Activated naive CD8-positive, alpha-beta T cell (primary cell): ENCODE data around the gene TRIM62.
A peak's percentile ranks its signal among the peaks of the same experiment; 100 is the strongest.

Experiments
- H3K27ac Mint-ChIP-seq: one replicate; pipeline ENCODE4 v1.8.0; 2021; ENCODE audit warnings: mixed read lengths
- H3K27me3 Mint-ChIP-seq: one replicate; pipeline ENCODE4 v1.8.0; 2021; ENCODE audit warnings: mixed read lengths
- H3K36me3 Mint-ChIP-seq: one replicate; pipeline ENCODE4 v1.8.0; 2021; ENCODE audit warnings: mixed read lengths
- H3K4me1 Mint-ChIP-seq: one replicate; pipeline ENCODE4 v1.8.0; 2021; ENCODE audit warnings: low read depth, mixed read lengths
- H3K4me3 Mint-ChIP-seq: one replicate; pipeline ENCODE4 v1.8.0; 2021; ENCODE audit warnings: mild to moderate bottlenecking, mixed read lengths
- H3K9me3 Mint-ChIP-seq: one replicate; pipeline ENCODE4 v1.8.0; 2021; ENCODE audit warnings: low read depth, mixed read lengths

TRIM62 gene

DNA sequence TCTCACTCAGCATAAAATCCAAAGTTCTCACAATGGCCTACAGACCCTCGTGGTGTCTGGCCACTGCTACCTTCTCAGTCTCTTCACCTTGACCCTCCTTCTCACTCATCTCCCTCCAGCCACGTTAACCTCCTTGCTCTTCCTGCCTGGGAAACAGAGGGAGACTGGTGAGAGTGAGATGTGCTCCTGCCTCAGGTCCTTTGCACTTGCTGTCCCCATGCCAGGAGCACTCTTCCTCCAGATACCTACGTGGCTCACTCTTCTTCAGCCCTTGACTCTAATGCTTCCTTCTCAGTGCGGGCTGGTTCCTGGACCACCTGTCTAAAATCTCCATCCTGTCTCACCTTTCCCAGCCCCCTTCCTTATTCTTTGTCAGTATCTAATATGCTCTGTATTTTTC lies 24.7 kb downstream of the TRIM62 start:
- H3K9me3 Mint-ChIP-seq: no peaks in the 10 kb centered on the region
- no peak overlapping the region for H3K4me3 Mint-ChIP-seq
- no peaks in the 10 kb centered on the region for H3K4me1 Mint-ChIP-seq
- H3K27ac Mint-ChIP-seq: no peak overlapping the region
- H3K27me3 Mint-ChIP-seq: no peaks in the 10 kb centered on the region
- H3K36me3 Mint-ChIP-seq: peaks cover 5% of the 10 kb centered on the region

DNA sequence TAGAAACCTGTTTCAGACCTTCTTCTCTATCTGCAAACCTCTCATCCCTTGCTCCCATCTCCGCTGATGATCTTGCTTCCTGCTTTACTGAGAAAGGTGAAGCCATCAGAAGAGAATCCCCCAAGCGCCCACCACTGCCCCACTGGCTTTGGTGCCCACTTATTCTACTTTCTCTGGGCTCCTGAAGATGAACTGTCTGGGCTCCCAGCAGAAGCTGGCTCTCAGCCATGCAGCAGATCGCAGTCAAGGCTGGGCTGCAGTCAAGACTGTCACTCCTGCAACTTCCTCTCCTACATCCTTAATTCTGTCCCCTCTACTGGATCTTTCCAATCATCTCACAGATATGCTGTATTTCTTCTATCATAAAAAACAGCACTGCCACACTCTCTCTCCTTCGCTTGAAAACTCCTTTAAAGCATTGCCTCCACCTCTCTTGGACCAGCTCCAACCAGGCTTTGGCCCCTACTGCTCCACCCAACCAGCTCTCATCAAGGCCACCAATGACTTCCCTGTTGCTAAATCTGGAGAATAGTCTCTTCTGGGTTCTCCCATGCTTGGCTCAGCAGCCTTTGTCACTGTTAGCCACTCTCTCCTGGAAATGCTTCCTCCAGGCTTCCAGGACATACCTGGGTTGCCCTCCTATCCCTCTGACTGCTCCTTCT lies 25.8 kb downstream of the TRIM62 start:
- H3K36me3 Mint-ChIP-seq: peaks cover 5% of the 10 kb centered on the region
- H3K27me3 Mint-ChIP-seq: no peaks in the 10 kb centered on the region
- H3K27ac Mint-ChIP-seq: no peak overlapping the region
- no peaks in the 10 kb centered on the region for H3K9me3 Mint-ChIP-seq
- no peak overlapping the region for H3K4me3 Mint-ChIP-seq
- H3K4me1 Mint-ChIP-seq: no peaks in the 10 kb centered on the region

DNA sequence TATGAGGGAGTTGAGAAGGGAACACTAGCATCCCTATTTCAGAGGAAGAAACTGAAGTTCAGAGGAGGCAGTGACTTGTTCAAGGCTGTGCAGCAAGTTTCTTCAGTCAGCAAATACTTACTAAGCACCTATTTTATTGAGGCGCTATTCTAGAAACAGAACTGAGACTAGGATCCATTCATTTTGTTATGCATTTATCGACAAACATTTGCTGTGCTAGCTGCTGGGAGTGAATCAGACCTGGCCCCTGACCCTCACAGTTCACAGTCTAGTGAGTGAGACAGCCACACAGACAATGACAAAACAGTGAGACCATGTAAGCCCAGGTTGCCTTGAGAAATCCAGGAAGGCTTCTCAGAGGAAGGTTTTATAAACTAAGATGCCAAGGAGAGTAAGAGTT lies 28.2 kb downstream of the TRIM62 start:
- H3K9me3 Mint-ChIP-seq: no peaks in the 10 kb centered on the region
- peaks cover 5% of the 10 kb centered on the region for H3K36me3 Mint-ChIP-seq

DNA sequence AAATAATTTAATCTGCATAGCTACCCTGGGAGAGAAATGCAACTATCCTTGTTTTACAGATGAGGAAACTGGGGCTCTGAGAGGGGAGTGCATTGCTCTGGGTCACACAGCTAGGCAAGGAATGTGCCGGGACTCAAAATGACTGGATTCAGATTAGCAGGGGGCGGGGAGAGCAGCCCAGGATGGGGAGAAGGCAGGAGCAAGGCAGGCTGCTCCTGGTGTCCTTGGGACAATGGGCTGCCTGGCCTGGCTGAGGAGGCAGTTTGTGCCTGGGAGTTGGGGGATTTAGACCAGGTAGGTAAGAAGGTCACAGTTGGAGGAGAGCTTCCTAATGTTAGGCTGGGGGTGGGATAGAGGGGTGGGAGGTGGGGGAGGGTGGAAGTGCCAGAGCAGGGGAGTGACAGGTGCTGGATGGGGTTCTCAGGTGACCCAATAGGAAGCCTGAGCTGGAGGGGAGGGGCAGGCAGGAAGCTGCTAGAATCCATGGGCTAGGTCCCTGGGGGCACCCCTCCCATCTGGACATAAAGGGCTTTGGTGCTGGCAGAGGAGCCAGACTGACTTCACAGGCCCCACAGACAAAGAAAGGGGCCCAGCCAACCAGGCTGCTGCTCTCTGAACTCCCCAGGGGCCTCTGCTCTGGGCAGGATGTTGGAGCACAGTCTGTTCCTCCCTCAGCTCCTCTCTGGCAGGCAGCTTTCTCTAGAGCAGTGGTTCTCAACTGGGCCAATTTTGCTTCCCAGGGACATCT lies 29.0 kb downstream of the TRIM62 start:
- H3K9me3 Mint-ChIP-seq: no peaks in the 10 kb centered on the region
- no peaks in the 10 kb centered on the region for H3K27me3 Mint-ChIP-seq
- H3K36me3 Mint-ChIP-seq: peaks cover 5% of the 10 kb centered on the region
- no peak overlapping the region for H3K4me3 Mint-ChIP-seq
- H3K27ac Mint-ChIP-seq: no peak overlapping the region
- no peaks in the 10 kb centered on the region for H3K4me1 Mint-ChIP-seq

More for the DNA sequence above, 28.2 kb downstream of the TRIM62 start:
- Mint-ChIP-seq H3K4me1 (no peaks in the 10 kb centered on the region), H3K4me3 (no peak overlapping the region), H3K27me3 (no peaks in the 10 kb centered on the region), H3K27ac (no peak overlapping the region)

DNA sequence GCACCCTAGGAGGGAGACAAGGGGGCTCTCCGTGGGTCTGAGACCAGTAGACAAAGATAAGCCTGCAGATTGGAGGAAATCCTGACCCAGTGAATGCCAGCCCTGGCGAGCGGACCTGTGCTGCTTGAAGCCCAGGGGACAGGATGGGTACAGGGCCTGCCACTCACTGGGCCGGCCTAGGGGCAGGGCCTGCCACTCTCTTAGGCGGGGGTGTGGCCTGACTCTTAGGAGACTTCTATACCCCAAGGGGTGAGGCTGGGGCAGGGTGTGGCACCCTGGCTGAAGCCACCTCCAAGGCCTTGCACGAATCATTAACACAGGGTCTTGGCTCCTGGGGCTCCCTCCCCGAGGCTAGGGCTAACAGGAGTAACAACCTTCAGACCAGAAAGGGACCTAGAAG lies 30.7 kb downstream of the TRIM62 start:
- no peaks in the 10 kb centered on the region for H3K9me3 Mint-ChIP-seq
- no peaks in the 10 kb centered on the region for H3K36me3 Mint-ChIP-seq
- H3K4me1 Mint-ChIP-seq: no peaks in the 10 kb centered on the region
- H3K4me3 Mint-ChIP-seq: no peak overlapping the region
- H3K27ac Mint-ChIP-seq: no peak overlapping the region
- no peaks in the 10 kb centered on the region for H3K27me3 Mint-ChIP-seq

DNA sequence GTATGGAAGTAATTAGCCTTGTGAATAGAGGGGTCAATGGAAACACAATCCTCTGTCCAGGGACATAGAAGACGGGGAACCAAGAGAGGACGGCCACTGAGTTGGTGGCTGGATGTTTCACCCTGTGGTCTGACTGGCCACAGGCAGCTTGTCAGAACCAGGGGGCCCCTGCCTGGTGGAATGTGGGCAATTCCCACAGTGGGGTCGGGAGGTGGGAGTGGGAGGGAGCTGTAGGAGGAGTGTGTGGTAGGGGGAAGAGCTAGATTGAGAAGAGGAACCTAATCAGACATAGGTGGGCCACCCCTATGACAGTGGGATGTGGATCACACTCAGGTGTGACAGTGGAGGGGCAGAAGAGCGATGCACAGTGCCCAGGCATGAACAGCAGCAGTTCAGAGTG lies 31.3 kb downstream of the TRIM62 start:
- H3K4me1 Mint-ChIP-seq: no peaks in the 10 kb centered on the region
- no peaks in the 10 kb centered on the region for H3K36me3 Mint-ChIP-seq
- H3K27ac Mint-ChIP-seq: no peak overlapping the region
- no peaks in the 10 kb centered on the region for H3K9me3 Mint-ChIP-seq
- no peaks in the 10 kb centered on the region for H3K27me3 Mint-ChIP-seq
- H3K4me3 Mint-ChIP-seq: no peak overlapping the region

DNA sequence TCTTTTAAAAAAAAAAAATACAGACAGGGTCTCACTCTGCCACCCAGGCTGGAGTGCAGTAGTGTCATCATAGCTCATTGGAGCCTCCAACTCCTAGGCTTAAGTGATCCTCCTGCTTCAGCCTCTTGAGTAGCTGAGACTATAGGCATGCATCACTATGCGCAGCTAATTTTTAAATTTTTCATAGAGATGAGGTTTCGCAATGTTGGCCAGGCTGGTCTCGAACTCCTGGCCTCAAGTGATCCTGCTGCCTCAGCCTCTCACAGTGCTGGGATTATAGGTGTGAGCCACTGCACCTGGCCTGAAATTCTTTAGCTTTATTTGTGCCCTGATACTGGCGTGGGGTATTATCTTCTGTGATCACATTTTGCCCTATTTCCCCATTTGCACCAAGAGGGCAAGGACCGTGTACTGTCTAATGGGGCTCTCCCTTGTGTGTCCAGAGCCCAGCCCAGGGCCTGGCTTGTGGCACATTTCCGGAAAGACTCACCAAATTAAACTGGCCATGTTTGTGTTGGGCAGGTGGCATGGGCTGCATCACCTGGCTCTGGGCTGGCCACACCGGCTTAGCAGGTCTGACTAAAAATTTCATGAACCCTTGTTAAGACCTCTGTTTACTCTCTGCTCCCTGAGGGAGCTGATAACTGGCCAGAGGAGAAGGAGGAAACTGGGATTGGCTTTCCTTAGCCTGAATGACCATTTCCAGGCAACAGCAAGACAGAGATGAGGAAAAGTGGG lies 32.2 kb downstream of the TRIM62 start:
- Mint-ChIP-seq H3K36me3 (no peaks in the 10 kb centered on the region), H3K9me3 (no peaks in the 10 kb centered on the region), H3K27ac (no peak overlapping the region), H3K4me1 (no peaks in the 10 kb centered on the region), H3K4me3 (no peak overlapping the region), H3K27me3 (no peaks in the 10 kb centered on the region)

DNA sequence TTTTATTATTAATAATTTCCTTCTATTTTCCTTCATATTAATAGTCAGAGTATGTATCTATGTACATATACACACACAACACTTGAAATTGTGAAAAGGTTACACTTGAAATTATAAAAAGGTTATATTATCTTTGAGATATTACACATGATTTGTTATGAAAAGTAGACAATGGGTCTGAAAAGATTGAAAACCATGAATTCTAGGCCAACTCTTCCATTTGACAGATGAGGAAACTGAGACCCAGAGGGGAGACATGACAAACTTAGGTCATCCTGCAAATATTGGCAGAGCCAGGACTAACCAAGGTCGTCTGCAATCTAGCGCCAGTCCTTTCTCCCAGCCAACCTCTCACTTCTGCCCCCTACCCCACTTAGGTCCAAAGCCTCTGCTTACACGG lies 33.2 kb downstream of the TRIM62 start:
- Mint-ChIP-seq H3K9me3 (no peaks in the 10 kb centered on the region), H3K4me3 (no peak overlapping the region), H3K27ac (no peak overlapping the region), H3K36me3 (no peaks in the 10 kb centered on the region), H3K27me3 (no peaks in the 10 kb centered on the region), H3K4me1 (no peaks in the 10 kb centered on the region)

DNA sequence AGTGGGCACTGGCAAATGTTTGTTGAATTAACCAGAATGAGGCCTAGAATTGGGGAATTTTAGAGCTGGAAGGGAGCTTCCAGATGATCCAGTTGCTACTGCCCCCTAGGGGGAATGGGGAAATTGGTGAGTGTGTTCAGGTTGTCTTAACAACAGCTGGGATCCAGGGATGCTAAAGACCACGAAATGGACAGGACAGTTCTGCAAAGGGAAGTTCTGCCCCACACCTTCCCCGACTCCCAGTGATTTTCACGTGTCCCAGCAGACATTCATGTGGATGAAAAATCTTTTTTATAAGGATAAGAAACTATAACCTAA lies 33.9 kb downstream of the TRIM62 start:
- Mint-ChIP-seq H3K9me3 (no peaks in the 10 kb centered on the region), H3K4me3 (no peak overlapping the region), H3K27me3 (no peaks in the 10 kb centered on the region), H3K36me3 (no peaks in the 10 kb centered on the region), H3K4me1 (no peaks in the 10 kb centered on the region), H3K27ac (no peak overlapping the region)

DNA sequence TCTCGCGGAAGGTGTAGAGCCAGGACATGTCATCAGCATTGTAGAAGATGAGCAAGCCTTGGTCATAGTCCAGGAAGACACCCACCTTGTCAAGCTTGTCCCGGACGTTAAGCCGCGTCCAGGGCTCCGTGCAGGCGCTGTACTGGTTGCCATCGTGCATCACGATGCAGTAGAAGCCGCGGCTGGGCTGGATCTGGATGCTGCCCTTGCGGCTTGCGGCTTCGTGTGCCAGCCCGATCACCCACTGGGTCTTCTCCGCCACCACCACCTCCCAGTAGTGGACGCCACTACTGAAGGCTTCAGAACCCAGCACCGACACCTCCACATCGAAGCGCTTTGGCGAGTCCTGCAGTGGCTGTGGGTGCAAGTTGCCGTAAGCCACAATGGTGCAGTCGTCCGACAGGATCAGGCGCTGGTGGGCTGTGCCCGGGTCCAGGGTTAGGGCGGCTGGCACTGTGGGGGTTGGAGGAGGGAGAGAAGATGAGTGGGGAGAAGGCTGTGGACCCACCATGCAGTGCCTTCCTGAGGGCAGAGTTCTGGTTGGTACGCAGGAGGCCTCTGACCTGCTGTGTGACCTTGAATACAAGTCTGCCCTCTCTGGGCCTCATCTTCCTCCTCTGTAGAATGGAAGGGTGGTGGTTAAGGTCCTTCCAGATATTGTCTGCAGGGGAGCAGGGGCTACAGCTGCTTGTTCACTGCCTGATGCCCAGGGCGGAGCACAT lies 34.4 kb downstream of the TRIM62 start:
- H3K9me3 Mint-ChIP-seq: no peaks in the 10 kb centered on the region
- H3K36me3 Mint-ChIP-seq: no peaks in the 10 kb centered on the region
- no peaks in the 10 kb centered on the region for H3K4me1 Mint-ChIP-seq
- no peak overlapping the region for H3K27ac Mint-ChIP-seq
- no peaks in the 10 kb centered on the region for H3K27me3 Mint-ChIP-seq
- H3K4me3 Mint-ChIP-seq: no peak overlapping the region

DNA sequence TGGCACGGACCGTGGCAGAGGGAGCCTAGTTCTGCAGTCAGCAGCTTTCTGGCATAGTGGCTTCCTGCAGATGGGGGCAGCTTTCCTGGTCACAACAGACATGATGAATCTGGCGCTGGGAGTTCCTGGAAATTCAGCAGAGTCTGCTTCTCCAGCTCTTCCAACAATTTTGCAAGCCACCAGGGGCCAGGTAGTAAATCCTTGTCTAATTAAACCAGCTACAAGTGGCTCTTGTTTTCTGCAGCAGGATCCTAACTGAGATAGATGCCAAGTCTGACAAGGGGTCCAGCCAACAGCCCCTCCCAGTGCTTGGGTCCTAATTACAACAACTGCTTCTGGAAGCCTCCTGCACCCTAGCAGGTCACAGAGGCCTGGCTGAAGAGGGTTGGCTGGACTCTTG lies 35.8 kb downstream of the TRIM62 start:
- H3K36me3 Mint-ChIP-seq: no peaks in the 10 kb centered on the region
- H3K4me3 Mint-ChIP-seq: no peak overlapping the region
- H3K9me3 Mint-ChIP-seq: no peaks in the 10 kb centered on the region
- peaks cover 5% of the 10 kb centered on the region for H3K4me1 Mint-ChIP-seq
- no peaks in the 10 kb centered on the region for H3K27me3 Mint-ChIP-seq
- no peak overlapping the region for H3K27ac Mint-ChIP-seq

DNA sequence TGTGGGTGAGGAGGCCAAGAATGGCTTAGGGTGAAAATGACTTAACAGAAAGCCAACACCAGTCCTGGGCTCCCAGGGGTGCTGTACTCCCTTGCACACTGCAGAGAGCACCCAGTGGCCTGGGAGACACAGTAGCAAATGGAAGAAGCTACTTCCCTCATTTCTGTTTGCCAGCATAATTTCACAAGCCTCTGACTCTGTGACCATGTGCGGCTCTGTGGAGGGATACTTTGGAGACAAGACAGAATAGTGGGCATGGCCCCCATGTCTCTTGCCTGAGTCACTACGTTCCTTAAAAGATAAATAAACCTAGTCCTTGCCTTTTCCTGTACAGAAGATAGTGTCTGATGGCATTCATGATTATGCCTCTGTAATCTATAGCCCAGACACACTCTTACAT lies 38.1 kb downstream of the TRIM62 start:
- Mint-ChIP-seq H3K4me1 (peaks cover 7% of the 10 kb centered on the region), H3K27ac (no peak overlapping the region), H3K27me3 (no peaks in the 10 kb centered on the region)

DNA sequence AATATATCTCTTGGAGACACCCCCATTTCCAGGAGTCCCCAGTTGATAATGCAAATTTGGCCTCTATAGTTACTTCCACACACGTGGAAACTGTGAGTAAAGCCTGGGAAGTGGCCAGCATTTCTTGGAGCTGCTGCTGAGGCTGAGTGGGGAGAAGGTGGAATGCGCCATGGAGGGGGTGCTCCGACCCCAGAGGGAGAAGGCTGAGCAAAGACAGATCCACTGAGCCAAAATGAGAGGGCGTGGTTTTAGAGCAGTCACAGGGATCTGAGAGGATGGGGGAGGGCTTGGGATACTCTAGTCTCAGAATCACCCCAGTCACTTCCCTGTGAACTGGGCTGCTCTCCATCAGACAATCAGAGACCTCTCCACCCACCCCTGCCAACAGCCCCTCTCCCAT lies 38.7 kb downstream of the TRIM62 start:
- H3K9me3 Mint-ChIP-seq: no peaks in the 10 kb centered on the region
- peaks cover 7% of the 10 kb centered on the region for H3K4me1 Mint-ChIP-seq
- peak overlapping the region; percentile 68 for H3K27ac Mint-ChIP-seq
- no peak overlapping the region for H3K4me3 Mint-ChIP-seq
- no peaks in the 10 kb centered on the region for H3K27me3 Mint-ChIP-seq
- no peaks in the 10 kb centered on the region for H3K36me3 Mint-ChIP-seq

More for the DNA sequence above, 38.1 kb downstream of the TRIM62 start:
- H3K4me3 Mint-ChIP-seq: no peak overlapping the region
- no peaks in the 10 kb centered on the region for H3K36me3 Mint-ChIP-seq
- no peaks in the 10 kb centered on the region for H3K9me3 Mint-ChIP-seq

DNA sequence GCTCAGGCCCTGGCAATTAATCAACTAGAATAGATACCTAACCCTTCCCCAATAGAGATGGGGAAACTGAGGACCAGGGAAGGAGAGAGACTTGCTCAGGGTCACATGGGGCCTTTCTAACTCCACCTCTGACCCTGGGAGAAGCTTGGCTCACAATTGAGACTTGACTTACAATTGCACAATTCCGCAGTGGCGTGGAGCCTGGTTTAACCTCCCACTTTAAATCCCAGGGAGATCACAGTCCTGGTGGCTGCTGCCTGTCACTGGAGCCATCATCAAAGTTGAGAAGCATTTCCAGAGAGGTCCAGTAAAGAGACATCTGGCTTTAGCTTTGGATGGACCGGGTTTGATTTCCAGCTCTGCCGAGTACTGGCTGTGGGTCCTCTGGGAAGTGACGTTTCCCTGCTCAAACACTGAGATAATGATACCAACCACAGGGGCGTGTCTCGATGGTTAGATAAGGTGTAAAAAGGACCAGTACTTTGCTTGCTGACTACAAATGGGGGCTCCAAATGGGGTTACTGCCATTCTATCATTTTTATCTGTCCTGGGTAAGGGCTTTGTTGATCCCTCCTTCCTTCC lies 39.3 kb downstream of the TRIM62 start:
- H3K9me3 Mint-ChIP-seq: no peaks in the 10 kb centered on the region
- no peaks in the 10 kb centered on the region for H3K27me3 Mint-ChIP-seq
- peak overlapping the region; percentile 68 for H3K27ac Mint-ChIP-seq
- no peak overlapping the region for H3K4me3 Mint-ChIP-seq
- peaks cover 7% of the 10 kb centered on the region for H3K4me1 Mint-ChIP-seq
- no peaks in the 10 kb centered on the region for H3K36me3 Mint-ChIP-seq

DNA sequence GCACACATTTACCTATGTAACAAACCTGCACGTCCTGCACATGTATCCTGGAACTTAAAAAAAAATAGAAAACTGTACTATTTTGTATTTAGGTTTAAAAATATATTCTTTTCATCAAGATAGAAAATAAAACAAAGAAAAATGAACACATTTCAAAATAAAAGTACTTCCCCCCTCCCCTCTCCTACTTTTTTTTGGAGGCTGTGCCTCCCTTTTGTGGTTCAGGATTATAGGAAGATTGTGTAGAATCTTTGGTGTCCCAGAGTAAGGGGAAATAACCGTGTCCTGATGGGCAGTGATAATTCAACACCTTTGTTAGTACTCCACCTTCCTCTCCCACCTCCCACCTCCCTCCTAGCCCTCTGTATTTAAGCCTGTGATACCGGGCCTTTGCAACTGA lies 40.1 kb downstream of the TRIM62 start:
- no peaks in the 10 kb centered on the region for H3K36me3 Mint-ChIP-seq
- no peak overlapping the region for H3K4me3 Mint-ChIP-seq
- no peak overlapping the region for H3K27ac Mint-ChIP-seq
- H3K27me3 Mint-ChIP-seq: no peaks in the 10 kb centered on the region
- H3K4me1 Mint-ChIP-seq: peaks cover 7% of the 10 kb centered on the region
- H3K9me3 Mint-ChIP-seq: no peaks in the 10 kb centered on the region
